GM06990 (cell line): ENCODE measurements around the gene RIF1.

Experiments used
- DNase-seq: peaks from one replicate; pipeline ENCODE4 v3.0.0-alpha.2; 2011; ENCODE audit not compliant: insufficient read length; ENCODE audit errors: extremely low read depth
- H3K27me3 ChIP-seq: replicated peaks from 2 replicates; pipeline ENCODE4 v1.6.0; 2011; ENCODE audit warnings: low read length; ENCODE audit not compliant: control insufficient read depth, insufficient read depth
- H3K36me3 ChIP-seq: 2 replicates; pipeline ENCODE4 v1.5.1; 2011; ENCODE audit warnings: low read length; ENCODE audit not compliant: control insufficient read depth, insufficient read depth
- H3K4me3 ChIP-seq: replicated peaks from 2 replicates; pipeline ENCODE4 v1.5.1; 2011; ENCODE audit warnings: low read depth, mild to moderate bottlenecking, control low read depth, low read length
- CTCF ChIP-seq: IDR thresholded peaks from 2 replicates; pipeline ENCODE4 v1.5.1; 2011; ENCODE audit warnings: low read length, control low read depth, mild to moderate bottlenecking, inconsistent platforms; ENCODE audit not compliant: insufficient read depth, poor library complexity, severe bottlenecking

RIF1 gene

GRCh38 chr2:151395509-151396374 is 14.0 kb upstream of the RIF1 start:
- no peaks in the 10 kb centered on the region for H3K36me3 ChIP-seq
- TF ChIP-seq CTCF, result no peak
- no peak overlapping the region for H3K4me3 ChIP-seq
- no peak for DNase-seq
- H3K27me3 ChIP-seq, result no peaks in the 10 kb centered on the region

- no peak for DNase-seq
- Histone ChIP-seq H3K4me3 (no peak overlapping the region), H3K36me3 (no peaks in the 10 kb centered on the region), H3K27me3 (no peaks in the 10 kb centered on the region)
- TF ChIP-seq CTCF, result no peak
Measured at GRCh38 chr2:151399981-151400380, 9.7 kb upstream of the RIF1 start.

GRCh38 chr2:151401149-151401548 is 8.6 kb upstream of the RIF1 start:
- DNase-seq, result no peak
- no peaks in the 10 kb centered on the region for H3K27me3 ChIP-seq
- H3K4me3 ChIP-seq, result no peak overlapping the region
- no peaks in the 10 kb centered on the region for H3K36me3 ChIP-seq
- TF ChIP-seq CTCF, result no peak

GRCh38 chr2:151403914-151404313 is 5.8 kb upstream of the RIF1 start:
- no peak for DNase-seq
- TF ChIP-seq CTCF, result no peak
- H3K27me3 ChIP-seq, result no peaks in the 10 kb centered on the region
- H3K36me3 ChIP-seq, result no peaks in the 10 kb centered on the region
- H3K4me3 ChIP-seq, result no peak overlapping the region

- no peak overlapping the region for H3K4me3 ChIP-seq
- H3K27me3 ChIP-seq, result no peaks in the 10 kb centered on the region
- DNase-seq, result no peak
- TF ChIP-seq CTCF, result no peak
- H3K36me3 ChIP-seq, result no peaks in the 10 kb centered on the region
Measured at GRCh38 chr2:151405376-151405775, 4.3 kb upstream of the RIF1 start.
